SK-N-SH treated with all-trans-retinoic acid at 6 μM for 48 hours (cell line): ENCODE results near the gene LMTK2.

Experiments
- ARNTL ChIP-seq: fragments of 450-650 bp; formaldehyde crosslinking; IDR thresholded peaks from 2 replicates; pipeline ENCODE4 v1.5.0; 2020; ENCODE audit warnings: low read depth, mild to moderate bottlenecking, moderate library complexity, borderline replicate concordance
- BACH2 ChIP-seq: fragments of 250-450 bp; sonication (Bioruptor Pico); IDR thresholded peaks from 2 replicates; pipeline ENCODE4 v1.9.0; 2021; ENCODE audit warnings: mild to moderate bottlenecking, borderline replicate concordance
- CSDC2 ChIP-seq: fragments of 250-450 bp; sonication (Bioruptor Pico); IDR thresholded peaks from 2 replicates; pipeline ENCODE4 v1.5.0; 2020; ENCODE audit warnings: mild to moderate bottlenecking, moderate library complexity
- GLIS3 ChIP-seq: fragments of 250-450 bp; sonication (Bioruptor Pico); IDR thresholded peaks from 2 replicates; pipeline ENCODE4 v1.5.0; 2020; ENCODE audit warnings: mild to moderate bottlenecking, moderate library complexity
- PATZ1 ChIP-seq: fragments of 250-450 bp; sonication (Bioruptor Pico); IDR thresholded peaks from 2 replicates; pipeline ENCODE4 v1.8.0; 2020; ENCODE audit warnings: mild to moderate bottlenecking, moderate library complexity, borderline replicate concordance
- POU6F1 ChIP-seq: fragments of 250-450 bp; sonication (Bioruptor Pico); IDR thresholded peaks from 2 replicates; pipeline ENCODE4 v1.8.0; 2021; ENCODE audit warnings: low read depth, mild to moderate bottlenecking, moderate library complexity, borderline replicate concordance
- RARB ChIP-seq: fragments of 250-450 bp; sonication (Bioruptor Pico); IDR thresholded peaks from 2 replicates; pipeline ENCODE4 v1.8.0; 2021; ENCODE audit warnings: mild to moderate bottlenecking, moderate library complexity
- SNAI2 ChIP-seq: fragments of 250-450 bp; sonication (Bioruptor Pico); IDR thresholded peaks from 2 replicates; pipeline ENCODE4 v1.5.0; 2020; ENCODE audit warnings: mild to moderate bottlenecking, moderate library complexity
- ZC3H10 ChIP-seq: fragments of 250-450 bp; sonication (Bioruptor Pico); IDR thresholded peaks from 2 replicates; pipeline ENCODE4 v1.5.1; 2021; ENCODE audit warnings: mild to moderate bottlenecking, moderate library complexity
- ZFP3 ChIP-seq: fragments of 250-450 bp; sonication (Bioruptor Pico); IDR thresholded peaks from 2 replicates; pipeline ENCODE4 v1.5.0; 2020; ENCODE audit warnings: mild to moderate bottlenecking, moderate library complexity
- ZFP30 ChIP-seq: fragments of 450-650 bp; formaldehyde crosslinking; IDR thresholded peaks from 2 replicates; pipeline ENCODE4 v1.5.0; 2022; ENCODE audit warnings: mild to moderate bottlenecking, moderate library complexity
- ZNF8 ChIP-seq: fragments of 450-650 bp; formaldehyde crosslinking; IDR thresholded peaks from 2 replicates; pipeline ENCODE4 v1.5.0; 2020; ENCODE audit warnings: mild to moderate bottlenecking, moderate library complexity

GRCh38 chr7:98168181-98168903 lies 61.7 kb downstream of the LMTK2 start:
- TF ChIP-seq ARNTL (CRISPR knock-in tag), result no peak
- TF ChIP-seq ZFP3 (CRISPR knock-in tag), result no peak
- no peak for TF ChIP-seq ZNF8 (CRISPR knock-in tag)
- TF ChIP-seq SNAI2 (CRISPR knock-in tag), result no peak
- no peak for TF ChIP-seq RARB (CRISPR knock-in tag)
- no peak for TF ChIP-seq ZC3H10 (CRISPR knock-in tag)
- no peak for TF ChIP-seq PATZ1 (CRISPR knock-in tag)
- TF ChIP-seq ZFP30 (CRISPR knock-in tag), result no peak
- TF ChIP-seq BACH2, result no peak
- no peak for TF ChIP-seq POU6F1 (CRISPR knock-in tag)
- no peak for TF ChIP-seq CSDC2 (CRISPR knock-in tag)
- TF ChIP-seq GLIS3 (CRISPR knock-in tag), result no peak
